GM23338 (cell line): ENCODE measurements around the gene RINL. TPM values are rescaled to one million over a fixed set of nuclear protein-coding genes. Genes with fewer than 3 reads are reported as not detected.

ENCODE experiments used
- ATAC-seq: fragments of 200-7000 bp; cut with Tn5 transposase; 3 replicates; pipeline ENCODE4 v1.9.1; 2020
- DNase-seq: peaks from one replicate; pipeline ENCODE4 v3.0.0-alpha.2; 2015; ENCODE audit warnings: low spot score
- H2AFZ ChIP-seq: fragments of 200-600 bp; sonication (generic); 2 replicates; pipeline ENCODE4 v1.8.0; 2016; ENCODE audit warnings: antibody characterized with exemption, mild to moderate bottlenecking, moderate library complexity
- H3F3A ChIP-seq: fragments of 200-600 bp; sonication (generic); replicated peaks from 2 replicates; pipeline ENCODE4 v1.8.0; 2017; ENCODE audit warnings: antibody characterized with exemption, mixed run types, low read depth
- H3K27ac ChIP-seq: fragments of 200-600 bp; sonication (generic); 2 replicates; pipeline ENCODE4 v1.6.1; 2016; ENCODE audit warnings: low read depth
- H3K27me3 ChIP-seq: fragments of 200-600 bp; sonication (generic); 2 replicates; pipeline ENCODE4 v1.8.0; 2016; ENCODE audit warnings: mild to moderate bottlenecking, mixed run types, moderate library complexity; ENCODE audit not compliant: insufficient read depth
- H3K36me3 ChIP-seq: fragments of 200-600 bp; sonication (generic); 2 replicates; pipeline ENCODE4 v1.8.0; 2016; ENCODE audit warnings: mild to moderate bottlenecking; ENCODE audit not compliant: insufficient read depth
- H3K4me1 ChIP-seq: fragments of 200-600 bp; sonication (generic); 2 replicates; pipeline ENCODE4 v1.8.0; 2016; ENCODE audit warnings: mild to moderate bottlenecking, moderate library complexity; ENCODE audit not compliant: insufficient read depth
- H3K4me2 ChIP-seq: fragments of 200-600 bp; sonication (generic); 2 replicates; pipeline ENCODE4 v1.7.1; 2017; ENCODE audit warnings: mixed run types
- H3K4me3 ChIP-seq: fragments of 200-600 bp; sonication (generic); 2 replicates; pipeline ENCODE4 v1.6.1; 2016; ENCODE audit warnings: mixed run types
- H3K79me2 ChIP-seq: fragments of 200-600 bp; sonication (generic); replicated peaks from 2 replicates; pipeline ENCODE4 v1.8.0; 2017; ENCODE audit warnings: mild to moderate bottlenecking; ENCODE audit not compliant: insufficient read depth
- H3K9me2 ChIP-seq: fragments of 200-600 bp; sonication (generic); 2 replicates; pipeline ENCODE4 v1.8.0; 2017; ENCODE audit not compliant: insufficient read depth
- H4K20me1 ChIP-seq: fragments of 200-600 bp; sonication (generic); replicated peaks from 2 replicates; pipeline ENCODE4 v1.8.0; 2017; ENCODE audit warnings: mild to moderate bottlenecking; ENCODE audit not compliant: insufficient read depth
- H3K27ac Mint-ChIP-seq: 2 replicates; pipeline ENCODE4 v1.8.0; 2020; ENCODE audit warnings: inconsistent platforms, mild to moderate bottlenecking, moderate library complexity, mixed read lengths
- H3K27me3 Mint-ChIP-seq: 3 replicates; pipeline ENCODE4 v1.8.0; 2022; ENCODE audit warnings: low read depth, mild to moderate bottlenecking, moderate library complexity, mixed read lengths, inconsistent platforms; ENCODE audit not compliant: insufficient read depth, poor library complexity
- H3K36me3 Mint-ChIP-seq: 3 replicates; pipeline ENCODE4 v1.8.0; 2021; ENCODE audit warnings: low read depth, mild to moderate bottlenecking, inconsistent platforms, moderate library complexity, mixed read lengths
- H3K4me1 Mint-ChIP-seq: 3 replicates; pipeline ENCODE4 v1.8.0; 2020; ENCODE audit warnings: mild to moderate bottlenecking, inconsistent platforms, mixed read lengths
- H3K4me3 Mint-ChIP-seq: 3 replicates; pipeline ENCODE4 v1.8.0; 2021; ENCODE audit warnings: moderate library complexity, mild to moderate bottlenecking, inconsistent platforms, mixed read lengths
- H3K9me3 Mint-ChIP-seq: 3 replicates; pipeline ENCODE4 v1.8.0; 2020; ENCODE audit warnings: moderate library complexity, mild to moderate bottlenecking, inconsistent platforms, mixed read lengths
- CREB1 ChIP-seq: fragments of 250-450 bp; sonication (Bioruptor Pico); IDR thresholded peaks from 2 replicates; pipeline ENCODE4 v1.5.0; 2020; ENCODE audit warnings: low read depth, mild to moderate bottlenecking, moderate library complexity
- JUNB ChIP-seq: IDR thresholded peaks from one replicate; pipeline ENCODE4 v1.6.1; 2016; ENCODE audit warnings: antibody characterized with exemption; ENCODE audit not compliant: unreplicated experiment
- NANOG ChIP-seq: IDR thresholded peaks from 2 replicates; pipeline ENCODE4 v1.6.1; 2016; ENCODE audit warnings: antibody characterized with exemption, borderline replicate concordance
- POLR2AphosphoS5 ChIP-seq: IDR thresholded peaks from 2 replicates; pipeline ENCODE4 v1.6.1; 2016; ENCODE audit warnings: antibody characterized with exemption, low read depth
- ZNF114 ChIP-seq: fragments of 250-450 bp; sonication (Bioruptor Pico); IDR thresholded peaks from 2 replicates; pipeline ENCODE4 v1.5.0; 2020; ENCODE audit warnings: mild to moderate bottlenecking, moderate library complexity
- polyA plus RNA-seq: library from polyadenylated mRNA; unstranded; fragments of >200 nt; fragmentation: Nextera tagmentation; extraction: Ambion mirVana; gene quantifications from 2 replicates; pipeline ENCODE4 v1.2.1, GENCODE V29; 2016
- total RNA-seq: library from RNA; depleted of rRNA; stranded (reverse); fragments of >200 nt; shearing (Covaris generic); gene quantifications from 2 replicates; pipeline ENCODE4 v1.2.3, GENCODE V29; 2014
- TF ChIP-seq, protein P1 (sequence below): fragments of 250-450 bp; sonication (Bioruptor Pico); IDR thresholded peaks from 2 replicates; pipeline ENCODE4 v1.5.0; 2020; ENCODE audit warnings: mild to moderate bottlenecking, moderate library complexity

The RINL gene
- total and polyA plus RNA-seq, 2 experiments from 2014 or later, result 11.2 to 21.4 TPM

DNA sequence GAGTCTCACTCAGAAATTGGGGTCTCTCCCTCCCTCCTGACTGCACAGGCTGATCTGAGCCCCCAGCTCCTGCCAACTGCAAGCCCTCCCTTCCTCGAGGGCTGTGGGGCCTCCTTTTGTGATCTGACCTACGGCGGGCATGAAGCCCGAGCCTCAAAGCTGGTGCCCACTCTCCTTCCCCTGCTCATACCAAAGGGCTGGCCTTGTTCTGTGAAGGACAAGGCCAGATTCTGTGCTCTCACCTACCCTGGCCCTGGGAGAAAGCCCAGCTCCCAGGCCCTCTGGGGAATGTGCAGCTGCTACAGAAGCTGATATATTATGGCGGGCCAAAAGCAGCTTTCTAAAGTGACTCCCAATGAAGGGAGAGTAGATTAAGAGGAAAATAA lies 37.5 kb downstream of the RINL start (continued):
- TF ChIP-seq, protein P1, sequence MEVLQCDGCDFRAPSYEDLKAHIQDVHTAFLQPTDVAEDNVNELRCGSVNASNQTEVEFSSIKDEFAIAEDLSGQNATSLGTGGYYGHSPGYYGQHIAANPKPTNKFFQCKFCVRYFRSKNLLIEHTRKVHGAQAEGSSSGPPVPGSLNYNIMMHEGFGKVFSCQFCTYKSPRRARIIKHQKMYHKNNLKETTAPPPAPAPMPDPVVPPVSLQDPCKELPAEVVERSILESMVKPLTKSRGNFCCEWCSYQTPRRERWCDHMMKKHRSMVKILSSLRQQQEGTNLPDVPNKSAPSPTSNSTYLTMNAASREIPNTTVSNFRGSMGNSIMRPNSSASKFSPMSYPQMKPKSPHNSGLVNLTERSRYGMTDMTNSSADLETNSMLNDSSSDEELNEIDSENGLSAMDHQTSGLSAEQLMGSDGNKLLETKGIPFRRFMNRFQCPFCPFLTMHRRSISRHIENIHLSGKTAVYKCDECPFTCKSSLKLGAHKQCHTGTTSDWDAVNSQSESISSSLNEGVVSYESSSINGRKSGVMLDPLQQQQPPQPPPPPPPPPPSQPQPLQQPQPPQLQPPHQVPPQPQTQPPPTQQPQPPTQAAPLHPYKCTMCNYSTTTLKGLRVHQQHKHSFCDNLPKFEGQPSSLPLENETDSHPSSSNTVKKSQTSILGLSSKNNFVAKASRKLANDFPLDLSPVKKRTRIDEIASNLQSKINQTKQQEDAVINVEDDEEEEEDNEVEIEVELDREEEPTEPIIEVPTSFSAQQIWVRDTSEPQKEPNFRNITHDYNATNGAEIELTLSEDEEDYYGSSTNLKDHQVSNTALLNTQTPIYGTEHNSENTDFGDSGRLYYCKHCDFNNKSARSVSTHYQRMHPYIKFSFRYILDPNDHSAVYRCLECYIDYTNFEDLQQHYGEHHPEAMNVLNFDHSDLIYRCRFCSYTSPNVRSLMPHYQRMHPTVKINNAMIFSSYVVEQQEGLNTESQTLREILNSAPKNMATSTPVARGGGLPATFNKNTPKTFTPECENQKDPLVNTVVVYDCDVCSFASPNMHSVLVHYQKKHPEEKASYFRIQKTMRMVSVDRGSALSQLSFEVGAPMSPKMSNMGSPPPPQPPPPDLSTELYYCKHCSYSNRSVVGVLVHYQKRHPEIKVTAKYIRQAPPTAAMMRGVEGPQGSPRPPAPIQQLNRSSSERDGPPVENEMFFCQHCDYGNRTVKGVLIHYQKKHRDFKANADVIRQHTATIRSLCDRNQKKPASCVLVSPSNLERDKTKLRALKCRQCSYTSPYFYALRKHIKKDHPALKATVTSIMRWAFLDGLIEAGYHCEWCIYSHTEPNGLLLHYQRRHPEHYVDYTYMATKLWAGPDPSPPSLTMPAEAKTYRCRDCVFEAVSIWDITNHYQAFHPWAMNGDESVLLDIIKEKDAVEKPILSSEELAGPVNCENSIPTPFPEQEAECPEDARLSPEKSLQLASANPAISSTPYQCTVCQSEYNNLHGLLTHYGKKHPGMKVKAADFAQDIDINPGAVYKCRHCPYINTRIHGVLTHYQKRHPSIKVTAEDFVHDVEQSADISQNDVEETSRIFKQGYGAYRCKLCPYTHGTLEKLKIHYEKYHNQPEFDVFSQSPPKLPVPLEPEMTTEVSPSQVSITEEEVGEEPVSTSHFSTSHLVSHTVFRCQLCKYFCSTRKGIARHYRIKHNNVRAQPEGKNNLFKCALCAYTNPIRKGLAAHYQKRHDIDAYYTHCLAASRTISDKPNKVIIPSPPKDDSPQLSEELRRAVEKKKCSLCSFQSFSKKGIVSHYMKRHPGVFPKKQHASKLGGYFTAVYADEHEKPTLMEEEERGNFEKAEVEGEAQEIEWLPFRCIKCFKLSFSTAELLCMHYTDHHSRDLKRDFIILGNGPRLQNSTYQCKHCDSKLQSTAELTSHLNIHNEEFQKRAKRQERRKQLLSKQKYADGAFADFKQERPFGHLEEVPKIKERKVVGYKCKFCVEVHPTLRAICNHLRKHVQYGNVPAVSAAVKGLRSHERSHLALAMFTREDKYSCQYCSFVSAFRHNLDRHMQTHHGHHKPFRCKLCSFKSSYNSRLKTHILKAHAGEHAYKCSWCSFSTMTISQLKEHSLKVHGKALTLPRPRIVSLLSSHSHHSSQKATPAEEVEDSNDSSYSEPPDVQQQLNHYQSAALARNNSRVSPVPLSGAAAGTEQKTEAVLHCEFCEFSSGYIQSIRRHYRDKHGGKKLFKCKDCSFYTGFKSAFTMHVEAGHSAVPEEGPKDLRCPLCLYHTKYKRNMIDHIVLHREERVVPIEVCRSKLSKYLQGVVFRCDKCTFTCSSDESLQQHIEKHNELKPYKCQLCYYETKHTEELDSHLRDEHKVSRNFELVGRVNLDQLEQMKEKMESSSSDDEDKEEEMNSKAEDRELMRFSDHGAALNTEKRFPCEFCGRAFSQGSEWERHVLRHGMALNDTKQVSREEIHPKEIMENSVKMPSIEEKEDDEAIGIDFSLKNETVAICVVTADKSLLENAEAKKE (CRISPR knock-in tag), result no peak
- TF ChIP-seq JUNB, result no peak

DNA sequence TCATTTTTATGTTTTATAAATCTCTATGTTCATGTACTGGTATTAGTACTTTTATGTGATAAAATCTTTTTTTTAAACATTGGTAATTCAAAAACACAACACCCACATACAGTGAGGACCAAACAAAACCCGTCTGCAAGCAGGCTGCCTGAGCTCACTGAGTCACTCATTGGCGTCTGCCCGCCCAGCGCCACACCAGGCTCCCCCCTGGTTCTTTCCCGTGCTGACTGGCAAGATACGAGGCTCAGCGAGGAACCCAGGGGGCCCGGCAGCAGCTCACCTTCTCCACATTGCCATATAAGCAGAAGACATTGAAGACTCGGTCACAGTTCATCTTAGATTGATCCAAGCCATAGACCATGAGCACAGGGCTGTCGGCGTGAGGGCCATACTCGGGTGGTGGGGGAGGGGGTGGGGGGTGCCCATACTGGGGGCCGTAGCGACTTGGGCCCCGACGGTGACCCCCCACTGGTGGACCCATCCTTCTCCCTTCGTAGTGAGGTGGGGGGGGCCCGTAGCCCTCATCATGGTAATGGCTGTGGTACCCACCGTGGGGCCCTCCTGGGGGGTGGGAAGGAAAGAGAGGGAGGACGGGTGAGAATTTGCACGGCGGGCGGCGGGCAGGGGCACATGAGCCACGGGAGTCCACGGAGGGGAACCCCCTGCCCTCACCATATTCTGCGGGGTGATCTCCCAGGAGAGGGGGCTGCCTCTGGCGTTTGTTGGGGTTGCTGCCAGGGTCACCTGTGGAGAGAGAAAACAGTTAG lies 38.1 kb downstream of the RINL start:
- no peak for TF ChIP-seq CREB1
- TF ChIP-seq POLR2AphosphoS5, result no peak
- no peak for TF ChIP-seq ZNF114 (CRISPR knock-in tag)
- TF ChIP-seq NANOG, result no peak
- Histone ChIP-seq H3K9me2 (no peaks in the 10 kb centered on the region), H4K20me1 (peaks cover 49% of the 10 kb centered on the region), H3K4me1 (no peaks in the 10 kb centered on the region), H3K27me3 (no peaks in the 10 kb centered on the region), H3F3A (peaks cover 84% of the 10 kb centered on the region), H3K4me2 (no peak overlapping the region), H3K36me3 (peaks cover 83% of the 10 kb centered on the region), H3K27ac (peak overlapping the region; percentile 55; the same call in 1 of the 2 replicates), H2AFZ (no peak overlapping the region), H3K4me3 (no peak overlapping the region), H3K79me2 (peaks cover 40% of the 10 kb centered on the region)
- Mint-ChIP-seq H3K4me1 (peaks cover 7% of the 10 kb centered on the region; the same call in 2 of the 3 replicates), H3K4me3 (no peak overlapping the region), H3K36me3 (peaks cover 98% of the 10 kb centered on the region), H3K9me3 (no peaks in the 10 kb centered on the region), H3K27ac (no peak overlapping the region), H3K27me3 (peaks cover 19% of the 10 kb centered on the region)
- ATAC-seq (no peak), DNase-seq (no peak)
